K562 (cell line): ENCODE measurements around the gene HBQ1. TPM values are rescaled to one million over a fixed set of nuclear protein-coding genes. Genes with fewer than 3 reads are reported as not detected.
A peak's percentile ranks its signal among the peaks of the same experiment; 100 is the strongest.

Source experiments
- HDAC2 ChIP-seq: fragments of 450-650 bp; IDR thresholded peaks from 2 replicates; pipeline ENCODE4 v1.6.1; 2016; ENCODE audit warnings: mild to moderate bottlenecking
- ILK ChIP-seq: fragments of 450-650 bp; IDR thresholded peaks from 2 replicates; pipeline ENCODE4 v1.6.1; 2016; ENCODE audit warnings: missing genetic modification characterization, low read depth, mild to moderate bottlenecking, missing compliant biosample characterization, moderate library complexity, borderline replicate concordance
- KDM2B ChIP-seq: fragments of 250-450 bp; sonication (Bioruptor Pico); IDR thresholded peaks from 2 replicates; pipeline ENCODE4 v1.8.0; 2021; ENCODE audit warnings: mild to moderate bottlenecking, moderate library complexity
- MAZ ChIP-seq, 2 experiments: fragments of 450-650 bp in 1 of 2; sonication (generic) in 1 of 2; formaldehyde crosslinking; IDR thresholded peaks in 1 of 2; conservative IDR thresholded peaks in 1 of 2; 2 replicates each; pipeline versions ENCODE4 v1.4.0 to v1.5.0; 2020; ENCODE audit warnings: mild to moderate bottlenecking in 1 of 2, missing genetic modification reagents in 1 of 2
- MCM3 ChIP-seq: fragments of 450-650 bp; IDR thresholded peaks from 2 replicates; pipeline ENCODE4 v1.6.1; 2016
- NCOA1 ChIP-seq: fragments of 450-650 bp; IDR thresholded peaks from 2 replicates; pipeline ENCODE4 v1.6.1; 2016; ENCODE audit warnings: low read depth
- POLR2AphosphoS5 ChIP-seq: IDR thresholded peaks from 2 replicates; pipeline ENCODE4 v1.6.1; 2011; ENCODE audit warnings: mild to moderate bottlenecking, low read depth, low read length, moderate library complexity; ENCODE audit not compliant: control insufficient read depth, insufficient read depth
- RBFOX2 ChIP-seq: fragments of 200-400 bp; formaldehyde crosslinking; IDR thresholded peaks from 2 replicates; pipeline ENCODE4 v1.6.1; 2017; ENCODE audit warnings: low read depth, mild to moderate bottlenecking, low read length, moderate library complexity
- SMARCB1 ChIP-seq: IDR thresholded peaks from 2 replicates; pipeline ENCODE4 v1.6.1; 2011; ENCODE audit warnings: improper control_type of control experiment, low read depth; ENCODE audit not compliant: insufficient read length
- SREBF1 ChIP-seq: fragments of 150-350 bp; IDR thresholded peaks from 2 replicates; pipeline ENCODE4 v1.6.1; 2014; ENCODE audit warnings: antibody characterized with exemption, low read depth, low read length, borderline replicate concordance
- STAG1 ChIP-seq: sonication (generic); formaldehyde crosslinking; IDR thresholded peaks from 2 replicates; pipeline ENCODE4 v1.5.0; 2020; ENCODE audit warnings: missing genetic modification reagents, borderline replicate concordance
- ZC3H8 ChIP-seq: fragments of 450-650 bp; IDR thresholded peaks from 2 replicates; pipeline ENCODE4 v1.6.1; 2017
- ZNF124 ChIP-seq: sonication (generic); formaldehyde crosslinking; IDR thresholded peaks from 2 replicates; pipeline ENCODE4 v1.8.1; 2022; ENCODE audit warnings: missing genetic modification reagents
- ZNF212 ChIP-seq: fragments of 450-650 bp; formaldehyde crosslinking; IDR thresholded peaks from 2 replicates; pipeline ENCODE4 v1.4.0; 2020; ENCODE audit warnings: mild to moderate bottlenecking
- ZNF253 ChIP-seq: fragments of 250-450 bp; sonication (Bioruptor Pico); conservative IDR thresholded peaks from 2 replicates; pipeline ENCODE4 v1.6.1; 2021; ENCODE audit warnings: mild to moderate bottlenecking
- ZSCAN32 ChIP-seq: fragments of 450-650 bp; formaldehyde crosslinking; IDR thresholded peaks from 2 replicates; pipeline ENCODE4 v1.4.0; 2020; ENCODE audit warnings: mild to moderate bottlenecking, moderate library complexity
- polyA plus RNA-seq, 8 experiments: library from polyadenylated mRNA; depleted of rRNA in 4 of 8; stranded (reverse) in 5 of 8; unstranded in 3 of 8; fragments of >200 nt; fragmentation: Nextera tagmentation in 2 of 8; fragmentation: Illumina TruSeq in 1 of 8; extraction: Ambion mirVana in 2 of 8; extraction: Trizol in 1 of 8; gene quantifications; 2 replicates each; pipeline versions ENCODE4 v1.2.1 to v1.2.3, GENCODE V29; 2011 to 2014; ENCODE audit warnings: inconsistent platforms in 1 of 8, missing spikeins in 1 of 8
- total RNA-seq, 7 experiments: library from RNA; depleted of rRNA in 6 of 7; stranded (reverse); fragments of >200 nt in 6 of 7; fragmentation: Illumina TruSeq in 2 of 7; extraction: Trizol in 2 of 7; gene quantifications; 2 replicates each; pipeline versions ENCODE4 v1.2.1 to v1.2.3, GENCODE V29; 2011 to 2021; ENCODE audit warnings: low replicate concordance in 1 of 7
- TF ChIP-seq, protein P1 (sequence below): fragments of 250-450 bp; sonication (Bioruptor Pico); IDR thresholded peaks from 2 replicates; pipeline ENCODE4 v1.4.0; 2020; ENCODE audit warnings: borderline replicate concordance
- TF ChIP-seq, protein P2 (sequence below): fragments of 250-450 bp; sonication (Bioruptor Pico); IDR thresholded peaks from 2 replicates; pipeline ENCODE4 v1.5.0; 2021
- TF ChIP-seq, protein P3 (sequence below): fragments of 250-450 bp; sonication (Bioruptor Pico); IDR thresholded peaks from 2 replicates; pipeline ENCODE4 v1.6.1; 2021; ENCODE audit warnings: mild to moderate bottlenecking
- TF ChIP-seq, protein P4 (sequence below): fragments of 250-450 bp; sonication (Bioruptor Pico); IDR thresholded peaks from 2 replicates; pipeline ENCODE4 v1.9.0; 2021; ENCODE audit warnings: mild to moderate bottlenecking, inconsistent platforms

The HBQ1 gene
- total and polyA plus RNA-seq, 9 of the 15 experiments (the other 6 are each of a cell fraction or from before 2014, with no cell fraction given), result 2.3 to 190 (median 19.8) TPM

DNA sequence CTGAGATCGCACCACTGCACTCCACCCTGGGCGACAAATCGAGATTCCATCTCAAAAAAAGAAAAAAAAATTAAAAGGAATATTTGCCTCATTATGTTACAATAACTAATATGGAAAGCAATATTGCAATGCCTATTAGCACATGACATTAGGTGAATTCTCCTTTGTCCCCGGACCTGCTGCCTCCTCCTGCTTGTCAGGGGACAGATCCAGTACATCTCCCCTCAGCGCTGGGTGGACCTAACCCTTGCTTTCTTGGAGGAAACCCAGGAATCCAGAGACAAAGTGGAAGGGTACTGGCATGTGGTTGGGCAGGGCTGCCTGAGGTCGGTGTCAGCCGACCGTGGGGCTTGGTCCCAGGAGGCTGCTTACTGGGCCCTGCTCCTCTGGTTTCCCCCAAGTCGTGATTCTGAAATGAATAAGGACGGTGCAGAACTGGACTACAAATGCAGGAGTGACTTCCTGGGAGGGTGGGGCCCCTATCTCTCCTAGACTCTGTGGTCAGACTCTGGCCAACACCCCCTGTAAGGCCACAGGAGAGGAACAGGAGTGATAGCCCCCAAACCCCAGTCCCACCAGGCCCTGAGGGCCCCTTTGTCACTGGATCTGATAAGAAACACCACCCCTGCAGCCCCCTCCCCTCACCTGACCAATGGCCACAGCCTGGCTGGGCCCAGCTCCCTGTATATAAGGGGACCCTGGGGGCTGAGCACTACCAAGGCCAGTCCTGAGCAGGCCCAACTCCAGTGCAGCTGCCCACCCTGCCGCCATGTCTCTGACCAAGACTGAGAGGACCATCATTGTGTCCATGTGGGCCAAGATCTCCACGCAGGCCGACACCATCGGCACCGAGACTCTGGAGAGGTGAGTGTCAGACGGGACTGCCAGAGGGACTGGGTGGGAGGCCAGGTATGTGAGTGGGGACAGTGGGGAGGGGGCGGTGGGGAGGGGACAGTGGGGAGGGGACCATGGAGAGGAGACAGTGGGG, 27.8 kb upstream of the HBQ1 start, which contains the start of gene HBZ (continued):
- no peak for TF ChIP-seq ZNF253
- TF ChIP-seq, protein P1, sequence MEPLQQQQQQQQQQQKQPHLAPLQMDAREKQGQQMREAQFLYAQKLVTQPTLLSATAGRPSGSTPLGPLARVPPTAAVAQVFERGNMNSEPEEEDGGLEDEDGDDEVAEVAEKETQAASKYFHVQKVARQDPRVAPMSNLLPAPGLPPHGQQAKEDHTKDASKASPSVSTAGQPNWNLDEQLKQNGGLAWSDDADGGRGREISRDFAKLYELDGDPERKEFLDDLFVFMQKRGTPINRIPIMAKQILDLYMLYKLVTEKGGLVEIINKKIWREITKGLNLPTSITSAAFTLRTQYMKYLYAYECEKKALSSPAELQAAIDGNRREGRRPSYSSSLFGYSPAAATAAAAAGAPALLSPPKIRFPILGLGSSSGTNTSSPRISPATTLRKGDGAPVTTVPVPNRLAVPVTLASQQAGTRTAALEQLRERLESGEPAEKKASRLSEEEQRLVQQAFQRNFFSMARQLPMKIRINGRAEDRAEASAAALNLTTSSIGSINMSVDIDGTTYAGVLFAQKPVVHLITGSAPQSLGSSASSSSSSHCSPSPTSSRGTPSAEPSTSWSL (CRISPR knock-in tag), result no peak
- TF ChIP-seq, protein P2, sequence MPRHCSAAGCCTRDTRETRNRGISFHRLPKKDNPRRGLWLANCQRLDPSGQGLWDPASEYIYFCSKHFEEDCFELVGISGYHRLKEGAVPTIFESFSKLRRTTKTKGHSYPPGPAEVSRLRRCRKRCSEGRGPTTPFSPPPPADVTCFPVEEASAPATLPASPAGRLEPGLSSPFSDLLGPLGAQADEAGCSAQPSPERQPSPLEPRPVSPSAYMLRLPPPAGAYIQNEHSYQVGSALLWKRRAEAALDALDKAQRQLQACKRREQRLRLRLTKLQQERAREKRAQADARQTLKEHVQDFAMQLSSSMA (CRISPR knock-in tag), result no peak
- TF ChIP-seq, protein P3, sequence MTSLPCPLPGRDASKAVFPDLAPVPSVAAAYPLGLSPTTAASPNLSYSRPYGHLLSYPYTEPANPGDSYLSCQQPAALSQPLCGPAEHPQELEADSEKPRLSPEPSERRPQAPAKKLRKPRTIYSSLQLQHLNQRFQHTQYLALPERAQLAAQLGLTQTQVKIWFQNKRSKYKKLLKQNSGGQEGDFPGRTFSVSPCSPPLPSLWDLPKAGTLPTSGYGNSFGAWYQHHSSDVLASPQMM (CRISPR knock-in tag), result no peak
- TF ChIP-seq ILK (tag), result no peak
- no peak for TF ChIP-seq ZSCAN32 (CRISPR knock-in tag)
- 0 out of 2 replicates have a peak, but pooled peaks have one; percentile 23 for TF ChIP-seq RBFOX2
- 0 out of 2 replicates have a peak, but pooled peaks have one; percentile 28 for TF ChIP-seq HDAC2
- peak; percentile 54 to 70; a peak in 3 of 4 replicates for TF ChIP-seq MAZ (CRISPR knock-in tag; conservative IDR thresholded peaks at IDR 0.05 in 1 of 2, IDR thresholded peaks at IDR 0.05 in 1 of 2)
- TF ChIP-seq KDM2B (CRISPR knock-in tag), result no peak
- TF ChIP-seq, protein P4, sequence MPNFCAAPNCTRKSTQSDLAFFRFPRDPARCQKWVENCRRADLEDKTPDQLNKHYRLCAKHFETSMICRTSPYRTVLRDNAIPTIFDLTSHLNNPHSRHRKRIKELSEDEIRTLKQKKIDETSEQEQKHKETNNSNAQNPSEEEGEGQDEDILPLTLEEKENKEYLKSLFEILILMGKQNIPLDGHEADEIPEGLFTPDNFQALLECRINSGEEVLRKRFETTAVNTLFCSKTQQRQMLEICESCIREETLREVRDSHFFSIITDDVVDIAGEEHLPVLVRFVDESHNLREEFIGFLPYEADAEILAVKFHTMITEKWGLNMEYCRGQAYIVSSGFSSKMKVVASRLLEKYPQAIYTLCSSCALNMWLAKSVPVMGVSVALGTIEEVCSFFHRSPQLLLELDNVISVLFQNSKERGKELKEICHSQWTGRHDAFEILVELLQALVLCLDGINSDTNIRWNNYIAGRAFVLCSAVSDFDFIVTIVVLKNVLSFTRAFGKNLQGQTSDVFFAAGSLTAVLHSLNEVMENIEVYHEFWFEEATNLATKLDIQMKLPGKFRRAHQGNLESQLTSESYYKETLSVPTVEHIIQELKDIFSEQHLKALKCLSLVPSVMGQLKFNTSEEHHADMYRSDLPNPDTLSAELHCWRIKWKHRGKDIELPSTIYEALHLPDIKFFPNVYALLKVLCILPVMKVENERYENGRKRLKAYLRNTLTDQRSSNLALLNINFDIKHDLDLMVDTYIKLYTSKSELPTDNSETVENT, result no peak
- TF ChIP-seq ZNF124 (CRISPR knock-in tag), result no peak
- TF ChIP-seq ZC3H8, result no peak
- no peak for TF ChIP-seq STAG1 (CRISPR knock-in tag)
- no peak for TF ChIP-seq MCM3
- TF ChIP-seq NCOA1, result no peak
- TF ChIP-seq SREBF1, result no peak
- no peak for TF ChIP-seq POLR2AphosphoS5
- no peak for TF ChIP-seq ZNF212 (CRISPR knock-in tag)
- no peak for TF ChIP-seq SMARCB1
